GM18498 (cell line): Measurements from ENCODE around the gene TBKBP1.

Experiments used
- ATAC-seq: cut with Tn5 transposase; IDR thresholded peaks from one replicate; pipeline ENCODE4 v1.9.1; 2021; ENCODE audit warnings: mild to moderate bottlenecking, moderate library complexity; ENCODE audit not compliant: unreplicated experiment

The TBKBP1 gene

GRCh38 chr17:47760409-47761140 lies 66.6 kb downstream of the TBKBP1 start:
- no peak for ATAC-seq
